Right lobe of liver (tissue), 4 donors: ENCODE data around the gene DOCK1.

Experiments used
- POLR2A ChIP-seq: fragments of 450-650 bp; IDR thresholded peaks from one replicate; pipeline ENCODE4 v1.6.1; 2017; ENCODE audit warnings: antibody characterized with exemption, mild to moderate bottlenecking
- TF ChIP-seq, protein P1 (sequence below), 4 donors: fragments of 200-600 bp in 3 of 4; fragments of 450-650 bp in 1 of 4; IDR thresholded peaks; one replicate each; pipeline versions ENCODE4 v1.5.1 to v1.8.0; 2016 to 2022; ENCODE audit warnings: antibody characterized with exemption in 4 of 4, mild to moderate bottlenecking in 2 of 4
- donor health status: DM: no; HTN: no; CAD: no.
- donor health status: DM: no; HTN: no; CAD: no.
- donor health status: DM: no; HTN: yes; CAD: no.

DNA sequence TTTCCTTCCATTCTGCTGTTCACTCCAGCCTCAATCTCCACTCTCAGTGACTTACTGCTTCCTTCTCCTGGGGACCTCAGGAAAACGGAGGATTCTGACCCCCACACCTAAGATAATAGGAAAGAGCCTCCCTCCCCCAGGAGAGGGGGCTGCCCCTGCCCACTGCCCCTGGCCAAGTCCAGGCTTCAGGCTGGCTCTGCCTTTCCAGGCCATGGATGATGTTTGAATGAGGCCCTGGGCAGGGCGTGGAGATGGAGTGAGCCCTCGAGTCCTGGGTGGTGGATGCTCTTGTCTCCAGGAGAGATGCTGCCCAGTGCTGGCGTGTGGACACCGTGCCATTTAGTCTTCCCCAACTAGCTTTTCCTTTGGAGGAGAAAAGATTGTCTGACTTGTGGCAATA lies 184.2 kb downstream of the DOCK1 start:
- TF ChIP-seq, protein P1, sequence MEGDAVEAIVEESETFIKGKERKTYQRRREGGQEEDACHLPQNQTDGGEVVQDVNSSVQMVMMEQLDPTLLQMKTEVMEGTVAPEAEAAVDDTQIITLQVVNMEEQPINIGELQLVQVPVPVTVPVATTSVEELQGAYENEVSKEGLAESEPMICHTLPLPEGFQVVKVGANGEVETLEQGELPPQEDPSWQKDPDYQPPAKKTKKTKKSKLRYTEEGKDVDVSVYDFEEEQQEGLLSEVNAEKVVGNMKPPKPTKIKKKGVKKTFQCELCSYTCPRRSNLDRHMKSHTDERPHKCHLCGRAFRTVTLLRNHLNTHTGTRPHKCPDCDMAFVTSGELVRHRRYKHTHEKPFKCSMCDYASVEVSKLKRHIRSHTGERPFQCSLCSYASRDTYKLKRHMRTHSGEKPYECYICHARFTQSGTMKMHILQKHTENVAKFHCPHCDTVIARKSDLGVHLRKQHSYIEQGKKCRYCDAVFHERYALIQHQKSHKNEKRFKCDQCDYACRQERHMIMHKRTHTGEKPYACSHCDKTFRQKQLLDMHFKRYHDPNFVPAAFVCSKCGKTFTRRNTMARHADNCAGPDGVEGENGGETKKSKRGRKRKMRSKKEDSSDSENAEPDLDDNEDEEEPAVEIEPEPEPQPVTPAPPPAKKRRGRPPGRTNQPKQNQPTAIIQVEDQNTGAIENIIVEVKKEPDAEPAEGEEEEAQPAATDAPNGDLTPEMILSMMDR (IDR thresholded peaks at IDR 0.05), result no peak
- TF ChIP-seq POLR2A, result no peak
